HepG2 (cell line): ENCODE measurements around the gene HSD17B8. TPM values are rescaled to one million over a fixed set of nuclear protein-coding genes. Genes with fewer than 3 reads are reported as not detected.

ENCODE experiments used
- ATAC-seq: fragments of 200-7000 bp; cut with Tn5 transposase; 3 replicates; pipeline ENCODE4 v1.9.1; 2020; ENCODE audit warnings: mild to moderate bottlenecking, moderate library complexity
- BruUV-seq: library from RNA; stranded (reverse); fragments of 400-500 nt; replicated peaks from 2 replicates; lab custom pipeline; 2021; lab: Mats Ljungman, UMichigan
- CTCF ChIA-PET: fragments of 300-600 bp; formaldehyde crosslinking; extraction: SDS; loops from one replicate; lab custom pipeline; 2021; ENCODE audit warnings: low total read pairs, inconsistent platforms, low intra/inter-chr PET ratio; lab: Yijun Ruan, JAX
- POLR2A ChIA-PET: fragments of 350-600 bp; sonication (Branson Sonifier 250); formaldehyde crosslinking; loops from one replicate; lab custom pipeline; 2020; ENCODE audit warnings: antibody characterized with exemption, inconsistent platforms; lab: Yijun Ruan, JAX
- DNase-seq: peaks from one replicate; pipeline ENCODE4 v3.0.0-alpha.2; 2015; ENCODE audit warnings: low spot score
- FAIRE-seq: peaks from 3 replicates; lab custom pipeline; 2011; peaks lifted over from hg19 to GRCh38; lab: Jason Lieb, UNC
- H2AFZ ChIP-seq: one replicate; pipeline ENCODE4 v1.6.1; 2011; ENCODE audit warnings: low read length, inconsistent platforms
- H3K27ac ChIP-seq: fragments of 300-600 bp; 3 replicates; pipeline ENCODE4 v1.8.0; 2011; ENCODE audit warnings: mixed run types, mild to moderate bottlenecking, mixed read lengths, low read length, inconsistent platforms; ENCODE audit not compliant: insufficient read depth; ENCODE audit errors: extremely low read length
- H3K27me3 ChIP-seq, 2 experiments: fragments of 200-600 bp in 1 of 2; 2 replicates in 1 of 2; 3 replicates in 1 of 2; pipeline versions ENCODE4 v1.6.0 to v1.8.0; 2011; ENCODE audit warnings: low read length in 2 of 2, mild to moderate bottlenecking in 2 of 2, moderate library complexity in 2 of 2, inconsistent platforms in 1 of 2; ENCODE audit not compliant: insufficient read depth in 2 of 2, control insufficient read depth in 1 of 2
- H3K36me3 ChIP-seq, 2 experiments: fragments of 200-600 bp in 1 of 2; replicated peaks in 1 of 2; 2 replicates in 1 of 2; 3 replicates in 1 of 2; pipeline versions ENCODE4 v1.5.1 to v1.8.0; 2011; ENCODE audit warnings: low read length in 2 of 2, inconsistent platforms in 1 of 2; ENCODE audit not compliant: insufficient read depth in 2 of 2, control insufficient read depth in 1 of 2
- H3K4me1 ChIP-seq: 2 replicates; pipeline ENCODE4 v1.5.1; 2012; ENCODE audit warnings: low read length, inconsistent platforms; ENCODE audit not compliant: insufficient read depth
- H3K4me2 ChIP-seq: 2 replicates; pipeline ENCODE4 v1.6.0; 2011; ENCODE audit warnings: low read depth, low read length, inconsistent platforms
- H3K4me3 ChIP-seq, 3 experiments: fragments of 200-600 bp in 1 of 3; sonication (generic), shearing (Covaris generic) in 1 of 3; replicated peaks in 1 of 3; 2 replicates each; pipeline ENCODE4 v1.5.1; 2011 to 2016; ENCODE audit warnings: low read length in 3 of 3, inconsistent platforms in 2 of 3, low read depth in 2 of 3, mild to moderate bottlenecking in 2 of 3, control low read depth in 1 of 3, mixed read lengths in 1 of 3; ENCODE audit not compliant: insufficient read depth in 1 of 3
- H3K79me2 ChIP-seq: one replicate; pipeline ENCODE4 v1.6.1; 2011; ENCODE audit warnings: low read length, inconsistent platforms; ENCODE audit not compliant: insufficient read depth
- H3K9ac ChIP-seq: 2 replicates; pipeline ENCODE4 v1.6.0; 2011; ENCODE audit warnings: mild to moderate bottlenecking, low read depth, low read length, inconsistent platforms; ENCODE audit not compliant: insufficient read depth
- H3K9me3 ChIP-seq: 2 replicates; pipeline ENCODE4 v1.5.1; 2012; ENCODE audit warnings: mild to moderate bottlenecking, low read length
- H4K20me1 ChIP-seq: 2 replicates; pipeline ENCODE4 v1.6.0; 2011; ENCODE audit warnings: inconsistent platforms, mild to moderate bottlenecking, low read length, moderate library complexity; ENCODE audit not compliant: insufficient read depth
- BCL3 ChIP-seq: sonication (generic); formaldehyde crosslinking; IDR thresholded peaks from 2 replicates; pipeline ENCODE4 v1.5.1; 2020; ENCODE audit warnings: mild to moderate bottlenecking, missing genetic modification reagents, moderate library complexity
- CREB3 ChIP-seq: sonication (generic); formaldehyde crosslinking; IDR thresholded peaks from 2 replicates; pipeline ENCODE4 v1.5.0; 2020; ENCODE audit warnings: missing genetic modification reagents
- FOXK1 ChIP-seq: sonication (generic); formaldehyde crosslinking; IDR thresholded peaks from 2 replicates; pipeline ENCODE4 v1.4.0; 2020; ENCODE audit warnings: low read depth, missing genetic modification reagents, borderline replicate concordance
- JUND ChIP-seq: sonication (generic); formaldehyde crosslinking; IDR thresholded peaks from 2 replicates; pipeline ENCODE4 v1.8.0; 2022; ENCODE audit warnings: mild to moderate bottlenecking, missing genetic modification reagents
- MTA1 ChIP-seq: sonication (generic); formaldehyde crosslinking; IDR thresholded peaks from 2 replicates; pipeline ENCODE4 v1.4.0; 2020; ENCODE audit warnings: missing genetic modification reagents, mild to moderate bottlenecking, borderline replicate concordance
- MTERF4 ChIP-seq: sonication (generic); formaldehyde crosslinking; IDR thresholded peaks from 2 replicates; pipeline ENCODE4 v1.8.0; 2023; ENCODE audit warnings: mild to moderate bottlenecking, missing genetic modification reagents
- NFATC3 ChIP-seq: sonication (generic); formaldehyde crosslinking; IDR thresholded peaks from 2 replicates; pipeline ENCODE4 v1.5.1; 2020; ENCODE audit warnings: mild to moderate bottlenecking, missing genetic modification reagents
- SMAD3 ChIP-seq: sonication (generic); formaldehyde crosslinking; IDR thresholded peaks from 2 replicates; pipeline ENCODE4 v1.4.0; 2020; ENCODE audit warnings: missing genetic modification reagents
- ZNF136 ChIP-seq: sonication (generic); formaldehyde crosslinking; IDR thresholded peaks from 2 replicates; pipeline ENCODE4 v1.8.1; 2022; ENCODE audit warnings: low read depth, mild to moderate bottlenecking, moderate library complexity, missing genetic modification reagents
- ZNF225 ChIP-seq: sonication (generic); formaldehyde crosslinking; IDR thresholded peaks from 2 replicates; pipeline ENCODE4 v1.4.0; 2020; ENCODE audit warnings: mild to moderate bottlenecking, missing genetic modification reagents
- ZNF260 ChIP-seq: sonication (generic); formaldehyde crosslinking; IDR thresholded peaks from 2 replicates; pipeline ENCODE4 v1.4.0; 2020; ENCODE audit warnings: missing genetic modification reagents, low read depth, mild to moderate bottlenecking, borderline replicate concordance
- ZNF512 ChIP-seq: sonication (generic); formaldehyde crosslinking; IDR thresholded peaks from 2 replicates; pipeline ENCODE4 v1.4.0; 2020; ENCODE audit warnings: mild to moderate bottlenecking, missing genetic modification reagents
- ZNF597 ChIP-seq: sonication (generic); formaldehyde crosslinking; IDR thresholded peaks from 2 replicates; pipeline ENCODE4 v1.5.0; 2020; ENCODE audit warnings: missing genetic modification reagents
- WGBS: methylation state at CpG from one replicate; pipeline ENCODE4 v1.1.6; 2017; ENCODE audit warnings: low lambda C conversion rate; 5-methylcytosine and 5-hydroxymethylcytosine counted together
- in situ Hi-C: cut with HindIII; loops from 2 replicates; pipeline ENCODE4 v1.10.0; 2017; ENCODE audit warnings: low pct_unique_long_range_greater_than_20kb; ENCODE audit not compliant: extremely low pct_ligation_motif_present
- intact Hi-C: fragments of 100-400 bp; cut with micrococcal nuclease; formaldehyde crosslinking; loops from one replicate; pipeline ENCODE4 v1.10.0; 2022; ENCODE audit not compliant: unreplicated experiment
- polyA plus RNA-seq, 8 experiments: library from polyadenylated mRNA; depleted of rRNA in 3 of 8; stranded (reverse) in 7 of 8; unstranded in 1 of 8; fragments of >200 nt; fragmentation: Illumina TruSeq in 4 of 8; extraction: Trizol in 4 of 8; gene quantifications; 2 replicates each; pipeline versions ENCODE4 v1.2.1 to v1.2.3, GENCODE V29; 2011 to 2016; ENCODE audit warnings: low read depth in 4 of 8, missing spikeins in 1 of 8, mixed read lengths in 1 of 8; ENCODE audit not compliant: insufficient read depth in 1 of 8
- total RNA-seq, 5 experiments: library from RNA; depleted of rRNA; stranded (reverse); fragments of >200 nt; fragmentation: Illumina TruSeq; extraction: Trizol; gene quantifications; 2 replicates each; pipeline ENCODE4 v1.2.3, GENCODE V29; 2016; ENCODE audit warnings: low read depth in 1 of 5

The HSD17B8 gene
- total and polyA plus RNA-seq, 2 of the 13 experiments (the other 11 are each of a cell fraction or from before 2014, with no cell fraction given) = 12.6 to 20.1 TPM

- peak; percentile 84 for FAIRE-seq
- peaks cover 66% of the 10 kb centered on the region for H3K4me1 ChIP-seq
- peaks cover 44% of the 10 kb centered on the region for H3K79me2 ChIP-seq
- TF ChIP-seq ZNF225 (CRISPR knock-in tag) = peak; percentile 81; the same call in 1 of the 2 replicates
- TF ChIP-seq JUND = peak; percentile 30
- TF ChIP-seq ZNF597 (CRISPR knock-in tag) = no peak
- peak; percentile 95 for TF ChIP-seq FOXK1
- TF ChIP-seq CREB3 (CRISPR knock-in tag) = peak; percentile 94
- peak; percentile 93 for TF ChIP-seq NFATC3 (CRISPR knock-in tag)
- peak; percentile 89; the same call in 1 of the 2 replicates for TF ChIP-seq MTA1 (CRISPR knock-in tag)
- peak; percentile 89; the same call in 1 of the 2 replicates for TF ChIP-seq BCL3 (CRISPR knock-in tag)
- TF ChIP-seq MTERF4 = peak; percentile 97
- no peak for TF ChIP-seq ZNF260 (CRISPR knock-in tag)
- peak; percentile 33; the same call in 1 of the 2 replicates for TF ChIP-seq ZNF512
- peak; percentile 73 for TF ChIP-seq SMAD3
- TF ChIP-seq ZNF136 = no peak
Observed at GRCh38 chr6:33200219-33201146, 4.0 kb upstream of the HSD17B8 start, which contains the start of the genes RXRB and SLC39A7. TSS of gene RXRB (minus strand) at chr6:33200665. CDS start at chr6:33200476, 189 bp downstream. TSS of gene SLC39A7 (plus strand) at chr6:33200867. CDS start at chr6:33201246, 379 bp downstream.

More at GRCh38 chr6:33200219-33201146, 4.0 kb upstream of the HSD17B8 start, which contains the start of the genes RXRB and SLC39A7:
- ChIA-PET POLR2A (interaction anchor here (0.7 to 4.1 kb wide), 20 partner anchors 9 to 1005 kb away, joined by 3 to 69 read pairs (median 6); partner anchors contain the start of genes B3GALT4, BRD2, PFDN6 and RGL2), CTCF (interaction anchor here (1.4 kb wide), 1 partner anchor 48 kb away, joined by 4 read pairs; no protein-coding TSS in a partner anchor)
- Histone ChIP-seq H3K27me3 (peaks cover 0 to 4% of the 10 kb centered on the region in 2 experiments; a peak in 1 of 5 replicates), H3K36me3 (peaks cover 18 to 42% of the 10 kb centered on the region in 2 experiments), H3K4me2 (peak within 1 kb of the TSS; percentile 99), H3K9ac (peak within 1 kb of the TSS; percentile 99), H4K20me1 (peaks cover 29% of the 10 kb centered on the region), H3K9me3 (no peaks in the 10 kb centered on the region), H3K27ac (peak within 1 kb of the TSS; percentile 99), H2AFZ (no peak within 1 kb of the TSS), H3K4me3 (peak within 1 kb of the TSS; percentile 87 to 93 (median 93))
- in situ Hi-C loops (loop anchor here (5.0 to 10.0 kb wide), 3 partner anchors 47 to 214 kb away; partner anchors contain the start of genes CUTA, PHF1 and RGL2), intact Hi-C loops (loop anchor here (1.0 to 2.0 kb wide), 3 partner anchors 48 to 99 kb away; partner anchors contain the start of gene VPS52)
- DNase-seq (peak; percentile 100), ATAC-seq (peak; percentile 48)
- BruUV-seq = no TSS peak
- under 1% methylated on average over 29 of the region's 68 CpGs for WGBS
